ENCODE results near the gene INPP4B.

INPP4B gene

DNA sequence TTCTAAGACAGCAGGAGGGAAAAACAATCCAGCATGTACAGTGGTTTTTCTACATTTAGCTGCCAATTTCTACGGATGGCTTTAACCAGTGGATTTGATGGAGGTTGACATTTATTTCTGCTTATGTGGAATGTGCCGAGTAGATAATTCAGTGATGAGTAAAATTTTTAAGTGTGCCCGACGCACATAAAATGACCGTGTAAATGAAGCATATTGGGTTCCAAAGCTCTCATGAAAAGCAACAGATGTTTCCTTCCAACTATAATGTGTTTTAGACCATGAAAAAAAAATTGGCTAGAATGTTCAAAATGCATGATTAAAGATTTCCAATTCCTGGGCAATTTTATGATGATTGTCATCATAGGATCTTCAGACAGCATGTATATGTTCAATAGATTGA lies 14.1 kb downstream of the INPP4B start:
- TF ChIP-seq CTCF (IDR thresholded peaks at IDR 0.05; ENCODE audit: insufficient read depth, low read depth, low read length, missing control alignments) = no peak
- DNase-seq (ENCODE audit: low read depth) = no peak
- no peak overlapping the region for H3K4me3 ChIP-seq (ENCODE audit: low read length)

DNA sequence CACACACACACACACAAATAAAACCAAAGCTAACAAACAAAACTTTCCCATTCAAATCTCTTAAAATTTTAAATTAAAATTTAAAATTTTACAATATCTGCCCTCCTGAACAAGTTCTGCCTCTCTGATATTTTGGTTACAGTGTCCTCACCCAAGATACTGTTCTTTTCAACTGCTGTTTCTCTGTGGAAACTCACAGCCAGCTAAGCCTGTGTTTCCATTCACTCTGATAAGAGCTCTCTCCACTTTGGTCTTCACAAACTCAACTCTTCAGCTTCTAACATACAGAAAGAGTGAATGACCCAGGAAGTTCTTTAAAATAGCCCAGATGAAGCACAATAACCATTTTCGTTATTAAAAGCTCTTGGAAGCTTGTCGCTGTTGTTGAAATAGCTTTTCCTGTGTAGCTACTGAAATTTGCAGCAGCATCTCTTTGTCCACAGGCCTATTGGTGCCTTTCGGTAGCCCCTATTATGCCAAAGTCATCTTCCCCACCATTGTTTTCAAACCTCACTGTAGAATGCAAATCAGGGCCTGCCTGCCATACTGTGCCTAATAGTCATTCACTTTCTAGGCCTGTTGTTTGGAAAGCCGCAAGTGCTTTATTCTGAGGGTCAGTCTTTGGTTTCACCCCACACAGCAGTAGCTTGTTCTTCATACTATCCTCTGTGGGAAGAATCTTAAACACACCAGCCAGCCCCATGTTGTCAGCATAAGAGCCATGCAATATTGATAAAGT lies 19.4 kb downstream of the INPP4B start:
- TF ChIP-seq CTCF (IDR thresholded peaks at IDR 0.05; ENCODE audit: insufficient read depth, low read depth, low read length, missing control alignments) = no peak
- no peak for DNase-seq (ENCODE audit: low read depth)
- H3K4me3 ChIP-seq (ENCODE audit: low read length) = no peak overlapping the region

GRCh38 chr4:142824368-142824767 lies 21.7 kb downstream of the INPP4B start:
- DNase-seq (ENCODE audit: low read depth) = peak; percentile 9
- TF ChIP-seq CTCF (IDR thresholded peaks at IDR 0.05; ENCODE audit: insufficient read depth, low read depth, low read length, missing control alignments) = no peak
- no peak overlapping the region for H3K4me3 ChIP-seq (ENCODE audit: low read length)

DNA sequence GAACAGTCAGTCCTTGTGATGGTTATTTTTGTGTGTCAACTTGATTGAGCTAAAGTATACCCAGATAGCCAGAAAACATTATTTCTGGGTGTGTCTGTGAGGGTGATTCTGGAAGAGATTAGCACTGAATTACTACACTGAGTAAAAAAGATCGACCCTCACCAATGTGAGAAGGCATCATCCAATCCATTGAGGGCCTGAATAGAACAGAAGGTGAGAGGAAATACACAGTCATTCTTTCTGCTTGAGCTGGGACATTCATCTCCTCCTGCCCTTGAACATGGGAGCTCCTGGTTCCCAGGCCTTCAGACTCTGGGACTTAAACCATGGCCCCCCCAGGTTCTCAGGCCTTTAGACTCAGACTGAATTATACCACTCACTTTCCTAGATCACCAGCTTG lies 22.3 kb downstream of the INPP4B start:
- no peak for TF ChIP-seq CTCF (IDR thresholded peaks at IDR 0.05; ENCODE audit: insufficient read depth, low read depth, low read length, missing control alignments)
- no peak overlapping the region for H3K4me3 ChIP-seq (ENCODE audit: low read length)
- DNase-seq (ENCODE audit: low read depth) = no peak

DNA sequence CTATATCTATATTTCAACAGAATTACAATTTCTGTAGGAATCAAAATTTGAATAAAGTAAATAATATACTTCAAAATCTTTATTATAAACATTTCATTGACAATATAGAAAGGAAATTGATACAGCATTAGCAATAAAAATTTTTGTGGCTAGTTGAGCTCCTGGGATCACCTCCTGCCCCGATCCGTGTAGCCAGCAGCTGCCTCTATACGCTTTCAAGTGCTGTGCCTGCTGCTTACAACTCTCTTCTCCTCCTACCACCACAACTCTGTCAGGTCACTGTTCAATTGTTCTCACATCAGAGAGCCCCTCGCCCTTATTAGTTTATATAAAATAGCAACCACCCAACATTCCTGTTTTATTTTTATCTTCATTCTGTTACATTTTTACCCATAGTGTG lies 27.6 kb downstream of the INPP4B start:
- DNase-seq (ENCODE audit: low read depth) = no peak
- TF ChIP-seq CTCF (IDR thresholded peaks at IDR 0.05; ENCODE audit: insufficient read depth, low read depth, low read length, missing control alignments) = no peak
- H3K4me3 ChIP-seq (ENCODE audit: low read length) = no peak overlapping the region

DNA sequence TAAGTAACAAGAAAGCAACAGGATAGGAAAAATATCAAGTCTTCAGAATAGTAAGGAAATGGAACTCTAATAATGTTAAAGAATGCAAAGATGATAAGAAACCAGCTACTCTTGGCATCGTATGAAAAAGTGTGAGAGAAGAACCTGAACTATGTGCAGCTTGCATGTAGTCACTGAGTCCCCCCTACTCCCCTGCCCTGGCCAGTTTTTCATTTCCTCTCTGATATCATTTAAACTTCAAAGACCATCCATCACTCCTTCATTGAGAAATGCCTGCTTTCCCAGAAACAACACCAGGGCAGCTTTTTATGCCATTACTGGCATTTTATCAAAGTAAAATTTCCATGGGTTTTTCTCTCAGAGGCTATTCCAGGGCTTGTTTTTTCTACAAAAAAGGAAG lies 28.1 kb downstream of the INPP4B start:
- TF ChIP-seq CTCF (IDR thresholded peaks at IDR 0.05; ENCODE audit: insufficient read depth, low read depth, low read length, missing control alignments) = no peak
- DNase-seq (ENCODE audit: low read depth) = no peak
- H3K4me3 ChIP-seq (ENCODE audit: low read length) = no peak overlapping the region

GRCh38 chr4:142817442-142817841 lies 28.7 kb downstream of the INPP4B start:
- H3K4me3 ChIP-seq (ENCODE audit: low read length) = no peak overlapping the region
- TF ChIP-seq CTCF (IDR thresholded peaks at IDR 0.05; ENCODE audit: insufficient read depth, low read depth, low read length, missing control alignments) = no peak
- DNase-seq (ENCODE audit: low read depth) = peak; percentile 86
